Left ventricle myocardium inferior (tissue), 1 donor: Measurements from ENCODE around the gene S100A5. TPM values are rescaled to one million over a fixed set of nuclear protein-coding genes. Genes with fewer than 3 reads are reported as not detected.

Source experiments
- DNase-seq: peaks from one replicate; pipeline ENCODE4 v3.0.0-alpha.2; 2020
- H3K27ac ChIP-seq: fragments of 200-600 bp; replicated peaks from 2 replicates; pipeline ENCODE4 v1.8.0; 2021
- H3K27me3 ChIP-seq: fragments of 200-600 bp; 2 replicates; pipeline ENCODE4 v1.8.0; 2021; ENCODE audit warnings: low read depth
- H3K36me3 ChIP-seq: fragments of 200-600 bp; 2 replicates; pipeline ENCODE4 v1.8.0; 2021
- H3K4me1 ChIP-seq: fragments of 200-600 bp; 2 replicates; pipeline ENCODE4 v1.8.0; 2021
- H3K4me3 ChIP-seq: fragments of 200-600 bp; 2 replicates; pipeline ENCODE4 v1.8.0; 2021; ENCODE audit warnings: mild to moderate bottlenecking, moderate library complexity
- H3K9me3 ChIP-seq: fragments of 200-600 bp; replicated peaks from 2 replicates; pipeline ENCODE4 v1.8.0; 2021
- CTCF ChIP-seq: fragments of 200-600 bp; IDR thresholded peaks from 2 replicates; pipeline ENCODE4 v1.8.0; 2021; ENCODE audit warnings: antibody characterized with exemption, mild to moderate bottlenecking, borderline replicate concordance
- intact Hi-C: fragments of 100-400 bp; cut with micrococcal nuclease; formaldehyde crosslinking; loops from one replicate; pipeline ENCODE4 v1.11.0; 2022
- total RNA-seq: library from RNA; stranded (reverse); fragmentation: NEBNext Ultra II Directional; extraction: Animal tissue kit (Norgen Biotek cat#: 25700); gene quantifications from one replicate; pipeline ENCODE4 v1.2.1, GENCODE V29; 2021
- donor health status: DM: no; HTN: yes; CAD: no; lungs with severe emphysema.

S100A5 gene
- total RNA-seq, 1 donor from 2014 or later, result not detected

- Histone ChIP-seq H3K27me3 (no peaks in the 10 kb centered on the region), H3K4me1 (peaks cover 31% of the 10 kb centered on the region), H3K27ac (peak overlapping the region; percentile 89), H3K4me3 (peak overlapping the region; percentile 14), H3K36me3 (no peaks in the 10 kb centered on the region), H3K9me3 (no peaks in the 10 kb centered on the region)
- no peak for TF ChIP-seq CTCF
- intact Hi-C loops, result no loop called here
- peak; percentile 87 for DNase-seq
Measured at GRCh38 chr1:153506831-153507413, 33.8 kb downstream of the S100A5 start.

GRCh38 chr1:153506386-153506785 lies 34.3 kb downstream of the S100A5 start:
- TF ChIP-seq CTCF, result no peak
- Histone ChIP-seq H3K4me1 (peaks cover 31% of the 10 kb centered on the region), H3K36me3 (no peaks in the 10 kb centered on the region), H3K27me3 (no peaks in the 10 kb centered on the region), H3K4me3 (no peak overlapping the region), H3K9me3 (no peaks in the 10 kb centered on the region), H3K27ac (peak overlapping the region; percentile 89)
- no peak for DNase-seq
- intact Hi-C loops, result no loop called here

GRCh38 chr1:153505576-153505975 lies 35.2 kb downstream of the S100A5 start:
- Histone ChIP-seq H3K4me1 (peaks cover 25% of the 10 kb centered on the region), H3K4me3 (no peak overlapping the region), H3K36me3 (no peaks in the 10 kb centered on the region), H3K9me3 (no peaks in the 10 kb centered on the region), H3K27me3 (no peaks in the 10 kb centered on the region), H3K27ac (no peak overlapping the region)
- no peak for DNase-seq
- intact Hi-C loops, result no loop called here
- TF ChIP-seq CTCF, result no peak

GRCh38 chr1:153503766-153504165 lies 37.0 kb downstream of the S100A5 start:
- intact Hi-C loops, result no loop called here
- TF ChIP-seq CTCF, result no peak
- no peak for DNase-seq

GRCh38 chr1:153498746-153499145 lies 42.0 kb downstream of the S100A5 start:
- H3K27ac ChIP-seq, result no peak overlapping the region
- H3K9me3 ChIP-seq, result no peaks in the 10 kb centered on the region
- no peak for DNase-seq
- H3K4me3 ChIP-seq, result no peak overlapping the region
- H3K4me1 ChIP-seq, result peaks cover 5% of the 10 kb centered on the region
- TF ChIP-seq CTCF, result no peak
- intact Hi-C loops, result loop anchor here (5.0 kb wide), 1 partner anchor 146 kb away; no protein-coding TSS in a partner anchor
- H3K36me3 ChIP-seq, result no peaks in the 10 kb centered on the region
- H3K27me3 ChIP-seq, result no peaks in the 10 kb centered on the region

More at GRCh38 chr1:153503766-153504165, 37.0 kb downstream of the S100A5 start:
- H3K27me3 ChIP-seq, result no peaks in the 10 kb centered on the region
- no peaks in the 10 kb centered on the region for H3K36me3 ChIP-seq
- no peak overlapping the region for H3K27ac ChIP-seq
- H3K9me3 ChIP-seq, result no peaks in the 10 kb centered on the region
- H3K4me1 ChIP-seq, result peaks cover 25% of the 10 kb centered on the region
- H3K4me3 ChIP-seq, result no peak overlapping the region
